Cortex of kidney (tissue), 1 donor: ENCODE measurements around the gene CD163L1.

ENCODE experiments used
- DNase-seq: peaks from one replicate; lab custom pipeline; 2025; lab: John Stamatoyannopoulos, UW

CD163L1 gene

GRCh38 chr12:7324176-7324575 is 119.8 kb downstream of the CD163L1 start:
- DNase-seq, result no peak

- DNase-seq, result no peak
Observed at GRCh38 chr12:7322599-7322998, 121.4 kb downstream of the CD163L1 start.

- no peak for DNase-seq
Observed at GRCh38 chr12:7321624-7322023, 122.3 kb downstream of the CD163L1 start.

GRCh38 chr12:7319930-7320329 is 124.0 kb downstream of the CD163L1 start:
- no peak for DNase-seq

- no peak for DNase-seq
Observed at GRCh38 chr12:7310070-7310469, 133.9 kb downstream of the CD163L1 start.
